ENCODE data around the gene LHX4.

The LHX4 gene

DNA sequence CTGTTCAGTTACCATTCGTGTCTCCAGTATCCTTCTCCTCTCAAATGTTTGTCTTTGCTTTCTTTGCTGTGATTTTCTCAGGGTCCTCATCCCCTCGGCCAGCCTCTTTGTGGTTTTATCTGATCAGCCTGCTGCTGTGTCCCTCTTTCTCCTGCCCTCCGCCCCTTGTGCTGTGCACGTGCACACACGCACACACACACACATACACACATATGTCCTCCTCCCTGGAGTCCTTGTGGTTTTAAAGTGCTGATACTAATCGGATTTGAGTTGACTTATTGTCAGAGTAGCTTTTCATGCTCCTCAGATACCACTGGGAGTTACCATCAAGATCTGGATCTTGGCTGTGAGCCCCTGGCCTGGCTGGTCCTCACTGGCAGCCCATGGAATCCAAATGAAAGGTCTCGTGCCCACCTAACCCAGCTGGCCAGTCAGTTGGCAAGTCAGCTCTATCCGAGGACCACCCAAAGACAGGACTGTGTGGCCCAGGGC lies 41.3 kb upstream of the LHX4 start:
- no peaks in the 10 kb centered on the region for H3K27me3 ChIP-seq
- no peaks in the 10 kb centered on the region for H3K36me3 ChIP-seq
- TF ChIP-seq, protein P1, sequence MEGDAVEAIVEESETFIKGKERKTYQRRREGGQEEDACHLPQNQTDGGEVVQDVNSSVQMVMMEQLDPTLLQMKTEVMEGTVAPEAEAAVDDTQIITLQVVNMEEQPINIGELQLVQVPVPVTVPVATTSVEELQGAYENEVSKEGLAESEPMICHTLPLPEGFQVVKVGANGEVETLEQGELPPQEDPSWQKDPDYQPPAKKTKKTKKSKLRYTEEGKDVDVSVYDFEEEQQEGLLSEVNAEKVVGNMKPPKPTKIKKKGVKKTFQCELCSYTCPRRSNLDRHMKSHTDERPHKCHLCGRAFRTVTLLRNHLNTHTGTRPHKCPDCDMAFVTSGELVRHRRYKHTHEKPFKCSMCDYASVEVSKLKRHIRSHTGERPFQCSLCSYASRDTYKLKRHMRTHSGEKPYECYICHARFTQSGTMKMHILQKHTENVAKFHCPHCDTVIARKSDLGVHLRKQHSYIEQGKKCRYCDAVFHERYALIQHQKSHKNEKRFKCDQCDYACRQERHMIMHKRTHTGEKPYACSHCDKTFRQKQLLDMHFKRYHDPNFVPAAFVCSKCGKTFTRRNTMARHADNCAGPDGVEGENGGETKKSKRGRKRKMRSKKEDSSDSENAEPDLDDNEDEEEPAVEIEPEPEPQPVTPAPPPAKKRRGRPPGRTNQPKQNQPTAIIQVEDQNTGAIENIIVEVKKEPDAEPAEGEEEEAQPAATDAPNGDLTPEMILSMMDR (IDR thresholded peaks at IDR 0.05; ENCODE audit: low read depth, low read length), result no peak
- no peaks in the 10 kb centered on the region for H3K4me1 ChIP-seq
- H3K9me3 ChIP-seq, result no peaks in the 10 kb centered on the region
- H3K4me3 ChIP-seq (ENCODE audit: low read depth, low read length), result no peak overlapping the region
- no peak for DNase-seq

DNA sequence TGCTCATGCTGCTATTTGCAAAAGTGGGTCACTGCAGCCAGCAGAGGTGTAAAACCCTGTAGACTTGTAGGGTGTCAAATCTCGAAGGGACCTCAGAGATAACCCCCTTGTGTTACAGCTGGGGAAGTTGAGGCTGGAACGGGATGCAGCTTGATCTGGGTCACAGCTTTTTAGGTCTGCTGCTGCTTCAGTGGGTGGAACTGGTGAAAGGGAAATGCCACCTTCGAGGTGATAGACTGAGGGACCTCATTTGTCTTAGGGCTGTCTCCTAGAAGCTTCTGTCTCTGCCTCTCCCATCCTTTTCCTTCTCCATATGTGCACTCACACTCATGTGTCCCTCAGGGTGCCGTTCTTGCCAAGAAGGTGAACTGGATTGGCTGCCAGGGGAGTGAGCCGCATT lies 40.0 kb upstream of the LHX4 start:
- TF ChIP-seq, protein P1 (IDR thresholded peaks at IDR 0.05; ENCODE audit: low read depth, low read length), result no peak
- H3K27me3 ChIP-seq, result no peaks in the 10 kb centered on the region
- no peaks in the 10 kb centered on the region for H3K36me3 ChIP-seq
- no peak for DNase-seq
- H3K4me1 ChIP-seq, result no peaks in the 10 kb centered on the region
- no peaks in the 10 kb centered on the region for H3K9me3 ChIP-seq
- H3K4me3 ChIP-seq (ENCODE audit: low read depth, low read length), result no peak overlapping the region

DNA sequence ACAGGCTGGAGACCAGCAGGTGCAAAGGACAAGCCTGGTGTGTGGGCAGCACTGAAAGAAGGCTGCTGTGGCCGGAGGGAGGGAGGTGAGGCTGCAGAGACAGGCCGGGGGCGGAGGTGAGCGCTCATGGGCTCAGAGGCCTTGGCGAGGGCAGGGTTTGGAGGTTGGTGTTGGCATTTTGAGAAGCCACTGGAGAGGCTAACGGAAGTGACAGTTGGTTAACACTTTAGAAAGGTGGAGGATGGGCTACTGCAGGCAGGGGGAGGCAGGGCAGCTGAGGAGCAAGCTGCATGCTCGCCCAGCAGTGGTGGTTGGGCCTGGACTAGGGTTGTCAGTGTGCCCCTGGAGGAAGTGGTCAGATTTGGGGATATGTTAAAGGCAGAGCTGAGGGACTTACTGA lies 37.9 kb upstream of the LHX4 start:
- Histone ChIP-seq H3K27me3 (no peaks in the 10 kb centered on the region), H3K4me3 (ENCODE audit: low read depth, low read length) (no peak overlapping the region), H3K9me3 (no peaks in the 10 kb centered on the region), H3K36me3 (no peaks in the 10 kb centered on the region), H3K4me1 (no peaks in the 10 kb centered on the region)
- DNase-seq, result no peak
- TF ChIP-seq, protein P1 (IDR thresholded peaks at IDR 0.05; ENCODE audit: low read depth, low read length), result no peak

DNA sequence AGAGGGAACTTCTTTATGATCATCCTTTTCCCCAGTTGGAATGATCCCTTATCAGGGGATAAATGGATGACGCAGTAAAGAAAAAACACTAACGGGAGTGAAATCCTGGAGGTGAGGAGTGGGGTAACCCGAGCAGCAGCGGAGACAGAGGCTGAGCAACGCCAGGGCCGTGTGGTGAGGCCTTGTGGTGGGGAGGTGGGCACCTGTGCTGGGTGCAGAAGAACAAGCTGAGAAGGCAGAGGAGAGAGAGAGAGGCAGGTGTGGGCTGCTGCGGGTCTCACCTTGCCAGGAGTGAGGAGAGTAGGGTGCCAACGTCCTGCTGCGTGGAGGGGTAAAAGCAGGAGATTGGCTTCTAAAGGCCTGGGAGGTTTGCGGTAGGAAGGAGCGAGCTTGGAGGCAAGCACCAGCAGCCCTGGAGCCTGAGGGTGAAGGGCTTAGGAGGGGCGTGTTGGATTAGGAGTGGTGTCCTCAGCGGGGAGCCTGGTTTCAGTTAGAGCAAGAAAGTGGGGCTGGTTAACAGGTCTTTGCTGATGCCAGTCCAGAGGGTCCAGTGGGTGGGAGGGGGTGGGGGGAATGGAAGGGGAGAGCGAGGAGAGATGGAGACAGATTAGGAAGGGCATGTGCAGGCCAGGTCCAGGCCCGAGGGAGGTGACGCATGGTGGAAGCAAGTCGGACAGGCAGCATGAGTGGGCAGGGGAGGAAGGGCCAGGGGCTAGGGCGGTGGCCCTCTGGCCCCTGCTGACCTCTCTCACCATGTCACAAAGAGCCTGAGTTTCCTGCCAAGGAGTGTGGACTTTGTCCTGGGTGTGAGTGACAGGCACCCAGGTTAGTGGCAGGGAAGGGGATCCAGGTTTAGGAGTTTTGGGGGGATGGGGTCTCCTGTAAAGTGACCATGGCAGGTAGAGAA lies 36.7 kb upstream of the LHX4 start:
- Histone ChIP-seq H3K4me3 (ENCODE audit: low read depth, low read length) (no peak overlapping the region), H3K9me3 (no peaks in the 10 kb centered on the region), H3K36me3 (no peaks in the 10 kb centered on the region), H3K27me3 (no peaks in the 10 kb centered on the region), H3K4me1 (no peaks in the 10 kb centered on the region)
- no peak for DNase-seq
- TF ChIP-seq, protein P1 (IDR thresholded peaks at IDR 0.05; ENCODE audit: low read depth, low read length), result no peak

DNA sequence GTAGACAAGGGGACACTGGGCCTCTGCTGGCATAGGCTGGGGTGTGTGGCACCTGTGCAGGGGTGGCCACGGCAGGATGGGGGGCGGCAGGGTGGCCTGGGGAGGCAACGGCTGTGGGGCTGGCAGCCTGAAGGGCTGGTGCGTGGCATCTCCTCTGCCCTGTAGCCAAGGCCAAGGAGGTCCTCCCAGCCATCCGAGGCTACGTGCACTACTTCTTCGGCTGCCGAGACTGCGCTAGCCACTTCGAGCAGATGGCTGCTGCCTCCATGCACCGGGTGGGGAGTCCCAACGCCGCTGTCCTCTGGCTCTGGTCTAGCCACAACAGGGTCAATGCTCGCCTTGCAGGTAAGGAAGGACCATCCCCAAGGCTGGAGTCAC lies 36.0 kb upstream of the LHX4 start:
- TF ChIP-seq, protein P1 (IDR thresholded peaks at IDR 0.05; ENCODE audit: low read depth, low read length), result no peak
- H3K4me1 ChIP-seq, result no peaks in the 10 kb centered on the region
- DNase-seq, result no peak

DNA sequence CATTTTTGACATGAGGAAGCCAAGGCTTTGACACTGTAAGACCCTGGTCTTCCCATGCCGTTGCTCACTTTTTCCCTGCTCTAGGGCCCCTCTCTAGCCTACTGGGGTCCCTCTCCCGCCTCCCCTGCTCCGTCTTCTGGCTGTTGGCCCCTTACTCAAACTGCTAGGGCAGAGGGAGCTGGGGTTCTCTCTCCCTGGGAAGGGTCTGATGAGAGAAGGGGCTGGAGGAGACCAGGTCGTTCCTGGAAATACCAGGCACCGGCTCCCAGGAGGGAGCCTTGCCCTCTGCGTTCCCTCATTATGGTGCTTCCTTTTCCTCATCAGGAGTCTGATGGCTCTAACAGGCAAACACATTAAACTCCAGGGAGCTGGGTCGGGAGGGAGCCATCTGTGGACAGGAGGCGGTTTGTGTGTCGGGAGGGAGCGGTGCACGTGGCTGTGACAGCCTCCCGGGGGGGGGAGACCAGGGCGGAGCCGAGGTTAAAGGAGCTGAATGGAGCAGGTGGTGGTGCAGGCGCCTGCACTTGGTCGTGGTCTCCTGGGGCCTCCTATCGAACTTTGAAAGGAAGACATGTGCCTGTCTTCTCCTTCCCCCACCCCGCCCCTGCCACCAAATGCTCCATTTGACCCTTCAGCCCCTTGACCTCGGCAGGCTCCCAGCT lies 35.4 kb upstream of the LHX4 start:
- Histone ChIP-seq H3K4me1 (no peaks in the 10 kb centered on the region), H3K36me3 (no peaks in the 10 kb centered on the region), H3K9me3 (no peaks in the 10 kb centered on the region), H3K27me3 (no peaks in the 10 kb centered on the region), H3K4me3 (ENCODE audit: low read depth, low read length) (no peak overlapping the region)
- no peak for DNase-seq
- TF ChIP-seq, protein P1 (IDR thresholded peaks at IDR 0.05; ENCODE audit: low read depth, low read length), result no peak

More for the DNA sequence above, 36.0 kb upstream of the LHX4 start:
- Histone ChIP-seq H3K9me3 (no peaks in the 10 kb centered on the region), H3K4me3 (ENCODE audit: low read depth, low read length) (no peak overlapping the region), H3K36me3 (no peaks in the 10 kb centered on the region), H3K27me3 (no peaks in the 10 kb centered on the region)

Measured in BE2C (cell line).